B cell (primary cell): ENCODE measurements around the gene UBE2Q2. TPM values are rescaled to one million over a fixed set of nuclear protein-coding genes. Genes with fewer than 3 reads are reported as not detected.

Experiments
- ATAC-seq: fragments of 200-7000 bp; cut with Tn5 transposase; one replicate; pipeline ENCODE4 v1.10.0; 2021; ENCODE audit warnings: low read depth, mild to moderate bottlenecking, moderate number of reproducible peaks, moderate library complexity
- CTCF ChIA-PET: fragments of 350-600 bp; sonication (Branson Sonifier 250); formaldehyde crosslinking; loops from one replicate; lab custom pipeline; 2021; ENCODE audit warnings: antibody characterized with exemption, inconsistent platforms; lab: Charles Lee
- POLR2A ChIA-PET: fragments of 350-600 bp; sonication (Branson Sonifier 250); formaldehyde crosslinking; loops from one replicate; lab custom pipeline; 2021; ENCODE audit warnings: antibody characterized with exemption; lab: Charles Lee
- DNase-seq: peaks from one replicate; pipeline ENCODE4 v3.0.0; 2013
- H2AFZ ChIP-seq: 2 replicates; pipeline ENCODE4 v1.6.1; 2012; ENCODE audit warnings: mild to moderate bottlenecking, low read depth, low read length; ENCODE audit not compliant: insufficient read depth, poor library complexity, severe bottlenecking
- H3K27ac ChIP-seq, 2 donors: 1 replicate in 1 of 2; 2 replicates in 1 of 2; pipeline ENCODE4 v1.5.1; 2012 to 2013; ENCODE audit warnings: low read length in 2 of 2, mild to moderate bottlenecking in 2 of 2, moderate library complexity in 1 of 2
- H3K27me3 ChIP-seq, 4 experiments: fragments of 200-600 bp in 1 of 4; sonication (generic) in 1 of 4; replicated peaks in 1 of 4; 1 replicate in 2 of 4; 2 replicates in 2 of 4; pipeline versions ENCODE4 v1.6.1 to v1.7.0; 2013 to 2016; ENCODE audit warnings: low read length in 3 of 4, mild to moderate bottlenecking in 2 of 4, mixed read lengths in 1 of 4, moderate library complexity in 1 of 4; ENCODE audit not compliant: insufficient read depth in 4 of 4, control insufficient read depth in 3 of 4; ENCODE audit errors: control extremely low read depth in 1 of 4
- H3K36me3 ChIP-seq, 2 experiments: replicated peaks in 1 of 2; 1 replicate in 1 of 2; 2 replicates in 1 of 2; pipeline versions ENCODE4 v1.6.1 to v1.7.1; 2013; ENCODE audit warnings: low read length in 1 of 2; ENCODE audit not compliant: insufficient read depth in 2 of 2, control insufficient read depth in 1 of 2; ENCODE audit errors: control extremely low read depth in 1 of 2, extremely low read depth in 1 of 2
- H3K4me1 ChIP-seq, 2 donors: fragments of 200-600 bp in 1 of 2; sonication (generic) in 1 of 2; 1 replicate in 1 of 2; 2 replicates in 1 of 2; pipeline versions ENCODE4 v1.5.1 to v1.6.1; 2013 to 2017; ENCODE audit warnings: low read length in 2 of 2; ENCODE audit not compliant: control insufficient read depth in 2 of 2, insufficient read depth in 2 of 2
- H3K4me2 ChIP-seq: replicated peaks from 2 replicates; pipeline ENCODE3; 2012; ENCODE audit warnings: mild to moderate bottlenecking, low read depth, low read length; ENCODE audit not compliant: poor library complexity, severe bottlenecking
- H3K4me3 ChIP-seq, 5 experiments: fragments of 200-600 bp in 1 of 5; sonication (generic) in 1 of 5; 1 replicate in 3 of 5; 2 replicates in 2 of 5; pipeline versions ENCODE4 v1.5.1 to v1.7.0; 2011 to 2016; ENCODE audit warnings: low read length in 4 of 5, mild to moderate bottlenecking in 4 of 5, low read depth in 2 of 5, control low read depth in 1 of 5, moderate library complexity in 1 of 5; ENCODE audit not compliant: insufficient read depth in 1 of 5; ENCODE audit errors: control extremely low read depth in 1 of 5, extremely low read depth in 1 of 5
- H3K79me2 ChIP-seq: fragments of 200-600 bp; sonication (generic); one replicate; pipeline ENCODE4 v1.6.0; 2016; ENCODE audit warnings: low read length; ENCODE audit not compliant: control insufficient read depth, insufficient read depth
- H3K9ac ChIP-seq: fragments of 200-600 bp; sonication (generic); 2 replicates; pipeline ENCODE4 v1.6.1; 2017; ENCODE audit warnings: mild to moderate bottlenecking, low read length, moderate library complexity
- H3K9me3 ChIP-seq, 3 donors: one replicate each; pipeline versions ENCODE4 v1.6.1 to v1.7.1; 2013; ENCODE audit warnings: low read length in 2 of 3; ENCODE audit not compliant: control insufficient read depth in 2 of 3, insufficient read depth in 1 of 3; ENCODE audit errors: control extremely low read depth in 1 of 3
- H4K20me1 ChIP-seq: 2 replicates; pipeline ENCODE4 v1.6.0; 2012; ENCODE audit warnings: mild to moderate bottlenecking, low read length; ENCODE audit not compliant: insufficient read depth, control insufficient read depth, poor library complexity, severe bottlenecking
- H3K27ac Mint-ChIP-seq: one replicate; pipeline ENCODE4 v1.8.0; 2021; ENCODE audit warnings: mixed read lengths
- H3K27me3 Mint-ChIP-seq: one replicate; pipeline ENCODE4 v1.8.0; 2021; ENCODE audit warnings: mixed read lengths
- H3K4me1 Mint-ChIP-seq: one replicate; pipeline ENCODE4 v1.8.0; 2021; ENCODE audit warnings: mixed read lengths
- H3K4me3 Mint-ChIP-seq: one replicate; pipeline ENCODE4 v1.8.0; 2021; ENCODE audit warnings: mixed read lengths
- H3K9me3 Mint-ChIP-seq: one replicate; pipeline ENCODE4 v1.8.0; 2022; ENCODE audit warnings: mixed read lengths; ENCODE audit not compliant: insufficient read depth
- CTCF ChIP-seq: fragments of 200-600 bp; IDR thresholded peaks from one replicate; pipeline ENCODE4 v1.8.0; 2022; ENCODE audit warnings: antibody characterized with exemption, mild to moderate bottlenecking
- EZH2 ChIP-seq: IDR thresholded peaks from 2 replicates; pipeline ENCODE4 v1.6.1; 2012; ENCODE audit warnings: borderline replicate concordance, low read depth, mild to moderate bottlenecking, moderate library complexity, low read length; ENCODE audit not compliant: insufficient read depth, poor library complexity, severe bottlenecking
- WGBS: methylation state at CpG from one replicate; pipeline ENCODE4 v1.1.5; 2013; ENCODE audit warnings: missing lambda C conversion rate; ENCODE audit not compliant: insufficient coverage; 5-methylcytosine and 5-hydroxymethylcytosine counted together
- intact Hi-C: fragments of 100-400 bp; cut with micrococcal nuclease; formaldehyde crosslinking; loops from one replicate; pipeline ENCODE4 v1.10.0; 2022
- polyA plus RNA-seq: library from polyadenylated mRNA; depleted of rRNA; stranded (reverse); fragments of >200 nt; gene quantifications from 2 replicates; pipeline ENCODE4 v1.2.3, GENCODE V29; 2012
- total RNA-seq, 2 donors: library from RNA; stranded (reverse); fragments of 120-200 nt in 1 of 2; gene quantifications; 1 replicate in 1 of 2; 2 replicates in 1 of 2; pipeline versions ENCODE4 v1.2.3 to v1.2.4, GENCODE V29; 2013 to 2022

The UBE2Q2 gene
- total and polyA plus RNA-seq, 2 donors (not counting 1 experiment from before 2014, with no cell fraction given) = 11.4 to 33.6 TPM

DNA sequence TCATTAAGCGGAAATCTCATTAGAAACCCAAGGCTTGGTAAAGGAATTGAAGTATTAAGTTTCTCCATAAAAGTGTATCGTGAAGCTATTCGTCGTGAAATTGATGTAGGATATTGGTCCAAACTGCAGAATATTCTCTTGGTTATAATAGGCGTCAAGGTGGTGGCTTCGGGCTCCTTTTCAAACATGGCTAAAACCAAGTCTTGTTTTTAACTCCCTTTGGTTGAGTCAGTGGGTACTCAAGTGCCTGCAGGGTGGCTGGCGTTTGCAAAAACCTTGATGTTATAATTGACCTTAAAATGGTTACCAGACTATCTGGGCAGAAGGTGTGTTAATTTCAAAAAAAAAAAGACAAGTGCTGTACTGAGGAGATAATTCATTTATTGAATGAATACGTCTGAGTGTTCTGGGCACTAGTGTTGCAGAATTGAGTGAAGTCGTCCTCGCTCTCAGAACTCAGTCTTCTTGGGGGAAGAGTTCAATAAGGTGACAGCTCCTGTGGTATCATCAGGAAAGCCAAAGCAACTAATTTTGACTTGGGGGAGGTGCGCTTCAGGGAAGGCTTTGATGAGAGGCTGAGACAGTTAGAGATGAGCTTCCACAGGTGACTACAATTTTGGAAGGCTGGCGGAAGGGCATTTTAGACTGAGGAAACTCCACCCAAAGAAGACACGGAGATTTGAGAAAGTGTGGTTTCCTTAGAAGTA lies 1.5 kb downstream of the UBE2Q2 start:
- Mint-ChIP-seq H3K9me3 (no peaks in the 10 kb centered on the region), H3K4me1 (peaks cover 47% of the 10 kb centered on the region), H3K27ac (peak overlapping the region; percentile 95), H3K4me3 (peak overlapping the region; percentile 94), H3K27me3 (no peaks in the 10 kb centered on the region)
- Histone ChIP-seq H4K20me1 (peaks cover 28% of the 10 kb centered on the region), H3K9me3 (no peaks in the 10 kb centered on the region), H3K27me3 (no peaks in the 10 kb centered on the region), H3K79me2 (peaks cover 47% of the 10 kb centered on the region), H3K27ac (peak overlapping the region in 1 of 2 donors; percentile 65), H3K4me3 (peak overlapping the region; percentile 66 to 86 (median 83)), H3K4me2 (peak overlapping the region; percentile 86), H3K4me1 (peaks cover 18 to 21% of the 10 kb centered on the region in 2 donors), H3K36me3 (no peaks in the 10 kb centered on the region), H2AFZ (peak overlapping the region; percentile 85), H3K9ac (peak overlapping the region; percentile 80)
- TF ChIP-seq CTCF = no peak
- TF ChIP-seq EZH2 = no peak
- ChIA-PET POLR2A (interaction anchor here (1.5 kb wide), 1 partner anchor 106 kb away, joined by 5 read pairs; no protein-coding TSS in a partner anchor), CTCF (no interaction called here)
- no peak for DNase-seq
- intact Hi-C loops = loop anchor here (5.0 kb wide), 3 partner anchors 87 to 392 kb away; partner anchors contain the start of genes SIN3A and TMEM266
- WGBS = 64% methylated on average over 11 of the region's 13 CpGs
- no peak for ATAC-seq

- Mint-ChIP-seq H3K4me1 (peaks cover 62% of the 10 kb centered on the region), H3K27ac (no peak overlapping the region), H3K4me3 (no peak overlapping the region), H3K9me3 (no peaks in the 10 kb centered on the region), H3K27me3 (no peaks in the 10 kb centered on the region)
- TF ChIP-seq EZH2 (no peak), CTCF (no peak)
- intact Hi-C loops = no loop called here
- no peaks in the 10 kb centered on the region for H3K36me3 ChIP-seq
- no peaks in the 10 kb centered on the region for H3K9me3 ChIP-seq
- no peak overlapping the region for H3K4me3 ChIP-seq
- peaks cover 13 to 15% of the 10 kb centered on the region in 2 donors for H3K4me1 ChIP-seq
- H3K79me2 ChIP-seq = peaks cover 89% of the 10 kb centered on the region
- no peak overlapping the region for H2AFZ ChIP-seq
- H3K27me3 ChIP-seq = no peaks in the 10 kb centered on the region
- no peak overlapping the region for H3K4me2 ChIP-seq
- DNase-seq (no peak), ATAC-seq (no peak)
- H3K27ac ChIP-seq = no peak overlapping the region
- ChIA-PET CTCF (no interaction called here), POLR2A (no interaction called here)
- WGBS = no CpG with 5 or more reads among the region's 1 CpG
- no peak overlapping the region for H3K9ac ChIP-seq
- peaks cover 44% of the 10 kb centered on the region for H4K20me1 ChIP-seq
These were observed 5.9 kb downstream of the UBE2Q2 start for GRCh38 chr15:75849167-75849566.
